GM18519 (cell line): ENCODE results near the gene PTDSS2.

Experiments
- ATAC-seq: cut with Tn5 transposase; IDR thresholded peaks from one replicate; pipeline ENCODE4 v1.9.1; 2021; ENCODE audit warnings: mild to moderate bottlenecking, moderate library complexity; ENCODE audit not compliant: unreplicated experiment, low FRiP score

PTDSS2 gene

GRCh38 chr11:445765-446588 lies 4.1 kb upstream of the PTDSS2 start:
- no peak for ATAC-seq

DNA sequence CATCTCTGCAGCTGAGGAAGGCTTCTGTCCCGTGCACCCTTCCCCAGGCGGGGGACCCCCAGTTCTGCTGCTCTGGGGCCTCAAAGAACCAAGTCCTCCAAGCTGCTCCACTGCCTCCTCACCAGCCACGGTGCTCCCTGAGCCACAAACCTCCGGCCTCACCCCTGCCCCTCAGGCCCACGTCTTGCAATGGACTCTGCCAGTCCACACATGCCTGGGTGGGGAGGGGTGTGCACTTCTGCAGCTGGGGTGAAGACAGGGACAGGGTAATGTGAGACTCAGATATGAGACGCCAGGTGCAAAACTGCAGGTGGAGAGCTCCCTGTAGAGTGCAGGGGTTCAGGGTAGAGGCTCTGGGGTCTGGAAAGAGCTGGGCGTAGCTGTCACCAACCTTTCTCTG lies 3.2 kb upstream of the PTDSS2 start:
- no peak for ATAC-seq

DNA sequence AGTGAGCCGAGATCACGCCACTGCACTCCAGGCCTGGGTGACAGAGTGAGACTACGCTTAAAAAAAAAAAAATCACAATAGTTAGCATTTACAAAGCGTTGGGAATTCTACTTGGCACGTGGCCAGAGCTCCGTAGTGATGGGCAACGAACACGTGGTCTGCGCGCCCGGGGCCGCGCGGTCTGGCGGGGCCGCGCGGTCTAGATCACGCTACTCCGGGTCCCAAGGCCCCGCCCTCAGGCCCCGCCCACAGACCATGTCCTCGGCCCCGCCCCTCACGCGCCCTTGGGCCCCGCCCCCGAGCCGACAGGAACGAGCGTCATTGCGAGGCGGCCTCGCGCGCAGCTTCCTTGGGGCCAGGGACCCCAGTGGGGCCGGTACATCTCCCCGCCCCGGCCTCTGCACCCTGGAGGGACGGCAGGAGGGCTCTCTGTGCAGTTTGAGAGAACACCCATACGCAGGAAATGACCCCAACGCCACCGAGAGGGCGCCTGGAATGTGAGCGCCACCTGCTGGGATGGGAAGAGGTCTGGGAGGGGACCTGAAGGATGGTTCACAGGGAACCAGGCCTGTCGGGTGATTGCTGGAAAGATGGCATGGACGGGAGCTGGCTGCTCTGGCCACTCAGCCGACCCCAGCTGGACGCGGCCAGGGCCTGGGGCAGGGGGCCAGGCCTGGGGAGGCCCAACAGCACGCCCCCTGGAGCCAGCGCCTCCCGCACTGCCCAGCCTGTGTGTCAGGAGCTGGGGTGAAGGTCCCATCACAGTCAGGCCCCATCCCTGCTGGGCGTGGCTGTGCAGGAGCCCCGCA lies 2.0 kb upstream of the PTDSS2 start:
- ATAC-seq = peak; percentile 41

GRCh38 chr11:450809-451451 lies 851 bp downstream of the PTDSS2 start:
- no peak for ATAC-seq

DNA sequence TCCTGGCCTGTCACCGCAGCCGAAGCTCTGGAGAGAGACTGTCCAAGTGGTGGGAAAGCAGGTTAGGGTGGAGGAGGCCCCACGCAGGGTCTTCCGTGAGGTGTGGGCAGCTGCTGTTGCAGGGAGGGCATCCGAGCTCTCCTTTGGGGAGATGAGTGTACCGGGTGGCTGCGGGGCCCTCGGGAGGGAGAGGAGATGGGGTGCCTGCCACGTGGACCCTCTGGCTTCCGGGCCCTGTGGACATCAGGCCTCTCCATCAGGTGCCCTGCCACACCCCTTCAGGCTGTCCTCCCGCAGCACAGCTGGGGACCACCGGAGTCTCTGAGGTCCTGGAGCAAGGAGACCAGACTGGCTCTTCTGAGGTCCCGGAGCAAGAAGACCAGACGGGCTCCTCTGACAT lies 1.7 kb downstream of the PTDSS2 start:
- no peak for ATAC-seq

DNA sequence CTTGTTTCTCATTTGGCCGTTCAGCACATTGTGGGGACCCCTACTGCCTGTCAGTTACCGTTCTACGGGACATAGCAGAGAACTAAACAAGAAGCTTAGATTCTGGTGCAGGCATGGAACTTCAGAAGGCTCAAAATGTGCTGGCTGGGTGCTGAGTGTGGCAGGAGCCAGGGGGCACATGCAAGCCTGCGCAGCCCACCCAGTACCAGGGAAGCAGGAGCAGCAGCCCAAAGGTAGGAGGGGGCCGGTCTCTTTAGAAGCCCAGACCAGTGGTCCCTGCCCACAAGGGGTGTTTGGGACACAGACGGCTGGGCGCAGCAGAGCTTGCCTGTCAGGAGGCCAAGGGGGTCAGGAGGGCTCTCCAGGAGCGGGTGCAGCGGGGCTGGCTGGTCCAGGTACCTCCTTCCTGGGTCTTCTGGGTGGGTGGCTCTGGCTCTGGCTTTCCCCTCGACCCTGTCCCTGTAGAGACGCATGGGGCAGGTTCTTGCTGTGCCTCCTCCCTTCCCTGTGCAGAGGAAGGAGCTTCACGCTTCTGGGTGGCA lies 2.2 kb downstream of the PTDSS2 start:
- no peak for ATAC-seq

DNA sequence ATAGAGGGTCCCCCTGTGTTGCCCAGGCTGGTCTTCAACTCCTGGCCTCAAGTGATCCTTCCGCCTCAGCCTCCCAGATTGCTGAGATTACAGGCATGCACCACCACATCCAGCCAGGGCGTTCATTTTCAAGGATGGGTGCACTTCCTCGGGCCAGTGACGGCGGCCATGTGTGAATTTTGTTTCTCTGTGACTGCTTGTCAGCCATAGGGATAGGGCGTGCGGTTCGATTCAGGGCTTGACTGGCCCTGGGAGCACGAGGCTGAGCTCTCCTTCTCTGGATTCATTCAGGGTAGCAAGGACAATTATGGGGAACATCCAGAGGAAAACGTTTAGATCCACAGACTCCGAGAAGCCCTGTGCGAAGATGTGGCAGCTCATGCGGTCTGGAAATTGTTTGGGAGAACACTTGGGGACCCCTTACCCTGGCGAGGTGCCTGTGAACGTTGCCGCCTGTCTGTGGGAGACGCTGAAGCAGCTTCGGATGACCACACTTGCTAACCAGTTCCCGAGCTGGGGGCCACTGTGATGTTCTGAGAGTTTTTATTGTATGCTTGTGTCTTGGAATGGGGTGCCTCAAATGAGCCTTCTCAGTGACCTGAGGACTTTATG lies 2.9 kb downstream of the PTDSS2 start:
- ATAC-seq = no peak

GRCh38 chr11:453564-453963 lies 3.5 kb downstream of the PTDSS2 start:
- no peak for ATAC-seq

- ATAC-seq = no peak
Measured at GRCh38 chr11:454043-454442, 4.0 kb downstream of the PTDSS2 start.

DNA sequence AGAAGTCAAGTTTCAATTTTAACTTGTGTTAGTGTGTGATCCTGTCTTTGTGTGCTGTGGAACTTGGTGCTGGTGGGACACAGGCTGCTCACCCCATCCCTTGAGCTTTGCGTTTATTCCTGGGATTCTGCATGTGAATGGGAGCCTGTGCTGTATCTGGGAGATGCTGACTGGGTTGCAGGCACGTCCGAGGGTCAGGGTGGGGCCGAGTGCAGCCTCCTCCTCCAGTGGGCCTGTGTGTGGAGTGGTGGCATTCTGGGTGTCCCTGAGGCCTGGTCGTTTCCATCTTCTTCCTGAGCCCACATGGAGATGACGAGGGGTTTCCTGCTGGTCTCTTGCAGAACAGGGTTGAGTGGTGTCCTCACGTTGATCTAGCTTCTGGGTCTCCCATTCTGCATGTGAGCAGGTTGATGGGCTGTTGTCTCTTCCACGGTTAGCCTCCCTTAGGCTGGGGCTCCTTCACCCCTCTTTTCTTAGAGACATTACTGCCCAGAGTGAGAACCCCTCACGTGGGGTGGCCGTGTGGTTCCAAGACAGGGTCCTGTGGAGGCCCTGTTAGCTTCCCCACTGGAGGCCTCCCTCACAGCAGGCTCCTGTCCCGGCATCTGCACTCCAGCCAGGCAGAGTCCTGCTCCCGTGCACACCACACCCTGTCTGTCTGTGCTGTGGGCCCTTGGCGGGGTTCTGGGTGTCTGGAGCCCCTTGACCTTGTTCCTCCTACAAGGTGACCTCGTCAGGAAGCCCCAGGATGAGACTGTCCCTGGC lies 4.9 kb downstream of the PTDSS2 start:
- ATAC-seq = no peak

- no peak for ATAC-seq
Measured at GRCh38 chr11:455566-456147, 5.6 kb downstream of the PTDSS2 start.

DNA sequence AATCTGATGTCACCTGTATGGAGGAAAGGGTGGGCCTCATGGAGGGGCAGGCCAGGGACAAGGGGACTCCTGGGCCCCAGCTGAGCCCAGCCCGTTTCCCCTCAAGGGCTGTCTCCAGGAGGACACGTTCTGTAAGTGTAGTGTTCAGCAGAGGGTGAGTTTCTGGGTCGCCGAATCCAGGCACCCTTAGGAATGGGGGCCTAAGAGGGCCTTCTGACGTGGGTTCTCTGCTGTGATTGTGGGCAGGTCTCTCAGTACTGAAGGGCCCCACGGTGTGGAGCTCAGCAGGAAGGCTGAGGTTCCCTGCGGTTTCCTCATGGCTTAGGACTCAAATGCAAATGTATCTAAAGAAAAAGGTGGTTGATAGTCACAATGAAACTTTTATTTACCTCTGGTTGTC lies 6.5 kb downstream of the PTDSS2 start:
- no peak for ATAC-seq

DNA sequence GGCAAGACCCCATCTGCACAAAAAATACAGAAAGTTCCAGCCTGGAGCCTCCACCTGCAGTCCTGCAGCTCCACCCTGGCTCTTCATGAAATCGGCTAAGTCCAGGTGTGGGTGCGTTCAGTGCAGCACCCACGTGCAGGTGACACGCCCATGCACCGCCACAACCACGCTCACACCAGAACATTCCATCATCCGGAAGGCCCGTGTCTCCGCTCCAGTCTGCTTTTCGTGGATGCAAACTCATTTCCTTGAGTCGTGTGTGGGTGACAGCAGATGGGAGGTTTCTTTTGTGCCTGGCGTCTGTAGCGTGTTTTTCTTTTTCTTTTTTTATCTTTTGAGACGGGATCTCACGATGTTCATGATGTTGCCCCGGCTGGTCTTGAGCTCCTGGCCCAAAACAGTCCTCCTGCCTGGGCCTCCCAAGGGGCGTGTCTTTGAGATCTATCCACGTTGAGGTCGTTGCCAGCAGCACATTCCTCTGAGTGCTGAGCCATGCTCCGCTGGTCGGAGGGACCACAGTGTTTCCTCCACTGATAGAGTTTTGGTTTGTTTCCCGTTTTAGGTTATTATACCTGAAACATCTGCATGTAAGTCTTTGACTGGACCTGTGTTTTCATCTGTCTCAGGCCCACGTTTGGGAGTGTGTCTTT lies 7.2 kb downstream of the PTDSS2 start:
- ATAC-seq = no peak

DNA sequence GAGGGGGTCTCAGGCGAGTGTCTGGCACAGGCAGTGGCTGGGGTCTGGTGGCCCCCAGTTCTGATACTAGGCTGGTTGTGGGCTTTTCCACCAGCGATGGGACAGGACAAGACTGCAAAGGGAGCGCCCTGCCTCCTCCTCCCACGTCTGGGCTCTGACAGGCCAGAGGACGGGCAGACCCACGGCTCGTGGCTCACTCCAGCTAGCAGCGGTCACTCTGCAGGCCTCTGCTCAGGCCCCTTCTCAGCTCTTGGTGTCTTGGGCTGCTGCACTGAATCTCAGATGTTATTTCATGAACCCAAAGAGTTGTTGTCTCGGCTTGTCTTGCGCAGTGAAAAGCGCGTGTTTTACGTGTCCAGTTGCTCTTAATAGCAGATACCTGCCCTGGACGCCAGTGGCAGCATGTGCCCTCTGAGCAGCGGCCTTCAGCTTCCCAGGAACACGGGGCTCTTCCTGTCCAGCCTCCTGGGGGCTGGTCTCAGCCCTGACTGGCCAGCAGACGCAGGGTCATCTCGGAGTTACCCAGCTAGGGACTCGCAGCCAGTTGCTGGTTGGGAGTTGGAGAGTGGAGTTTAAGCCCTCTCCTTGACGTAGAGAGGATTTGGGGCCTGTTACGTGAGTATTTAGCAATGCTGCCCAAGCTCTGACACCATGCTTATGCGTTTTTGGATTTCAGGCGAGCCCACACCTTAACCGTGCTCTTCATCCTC lies 9.6 kb downstream of the PTDSS2 start:
- ATAC-seq = no peak

- no peak for ATAC-seq
Measured at GRCh38 chr11:460331-461199, 10.5 kb downstream of the PTDSS2 start.

DNA sequence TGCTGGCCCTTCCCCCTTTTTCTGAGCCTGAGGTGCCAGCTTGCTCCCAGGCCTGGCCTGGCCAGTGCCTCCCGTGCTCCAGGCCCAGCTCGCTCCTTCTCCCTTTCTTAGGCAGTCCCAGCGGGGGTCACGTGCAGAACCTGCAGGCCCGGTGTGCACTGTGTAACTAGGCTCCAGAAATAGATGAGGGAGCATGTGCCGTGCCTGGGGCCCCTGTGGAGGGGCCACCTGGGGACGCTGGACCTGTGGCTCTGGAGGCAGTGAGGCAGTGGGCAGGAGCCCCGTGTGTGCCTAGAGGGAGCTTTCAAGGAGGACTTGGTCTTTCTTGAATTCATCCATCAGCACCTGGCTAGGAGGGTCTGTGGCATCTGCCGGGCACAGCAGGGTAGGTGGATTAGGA lies 11.5 kb downstream of the PTDSS2 start:
- ATAC-seq = no peak

DNA sequence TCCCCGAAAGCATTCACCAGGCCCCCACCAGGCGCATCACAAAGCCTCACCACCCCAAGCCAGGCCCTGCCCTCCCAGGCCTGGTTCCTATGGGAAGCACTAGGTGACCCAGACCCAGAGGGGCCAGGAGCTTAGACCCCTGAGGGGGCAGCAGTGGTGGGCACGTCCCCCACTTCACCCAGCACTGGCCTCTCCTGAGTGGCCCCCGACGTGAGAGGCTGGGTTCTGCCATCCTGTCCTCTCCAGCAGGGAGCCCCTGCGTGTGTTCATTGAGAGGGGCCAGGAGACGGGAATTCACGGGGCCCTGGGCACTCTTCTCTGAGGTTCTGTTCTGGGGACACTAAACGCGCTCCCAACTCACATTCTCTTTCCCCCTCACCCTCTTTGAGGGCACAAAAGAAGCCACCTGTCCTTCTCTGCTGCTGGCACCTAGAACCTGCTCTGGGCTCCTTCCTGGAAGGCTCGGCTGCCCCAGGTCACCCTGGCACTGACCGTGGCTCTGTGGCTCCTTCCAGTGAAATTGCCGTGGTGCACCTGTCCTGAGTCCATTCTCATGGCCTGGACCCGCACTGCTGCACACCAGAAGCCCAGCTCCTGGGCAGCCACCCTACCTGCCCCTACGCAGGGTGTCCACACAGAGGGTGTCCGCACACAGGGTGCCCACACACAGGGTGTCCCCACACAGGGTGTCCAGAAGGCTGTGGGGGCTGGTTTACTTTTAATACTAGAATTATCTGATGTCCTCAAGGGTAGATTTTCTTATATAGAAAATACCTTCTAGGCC lies 12.2 kb downstream of the PTDSS2 start:
- ATAC-seq = no peak
